RWPE1 (cell line): Measurements from ENCODE around the gene SWT1.
"Not testable (repeated sequence)": the region's sequence is repeated elsewhere in the genome, so short reads cannot be mapped to it uniquely, and the experiment has no call there.

Experiments
- CTCF ChIA-PET: fragments of 350-600 bp; sonication (Branson Sonifier 250); formaldehyde crosslinking; extraction: SDS; loops from one replicate; lab custom pipeline; 2021; lab: Yijun Ruan, JAX
- POLR2A ChIA-PET: fragments of 400-600 bp; formaldehyde crosslinking; extraction: SDS; loops from one replicate; lab custom pipeline; 2020; ENCODE audit warnings: antibody characterized with exemption; ENCODE audit not compliant: low non-redundant PET; lab: Yijun Ruan, JAX
- DNase-seq: peaks from one replicate; pipeline ENCODE4 v3.0.0; 2012; ENCODE audit warnings: low spot score
- H3K27ac ChIP-seq: fragments of 450-650 bp; 2 replicates; pipeline ENCODE4 v1.5.1; 2017
- CTCF ChIP-seq: fragments of 450-650 bp; conservative IDR thresholded peaks from 2 replicates; pipeline ENCODE4 v1.5.1; 2017; ENCODE audit warnings: low read depth, mild to moderate bottlenecking

The SWT1 gene

GRCh38 chr1:185207980-185208602 lies 51.1 kb downstream of the SWT1 start:
- peak; percentile 30 for DNase-seq
- no peak for TF ChIP-seq CTCF
- no peak overlapping the region for H3K27ac ChIP-seq
- POLR2A ChIA-PET = no interaction called here
- CTCF ChIA-PET = no interaction called here

- DNase-seq = no peak
- H3K27ac ChIP-seq = no peak overlapping the region
- CTCF ChIA-PET = no interaction called here
- POLR2A ChIA-PET = no interaction called here
- TF ChIP-seq CTCF = no peak
Observed at GRCh38 chr1:185208626-185209180, 51.7 kb downstream of the SWT1 start.

- DNase-seq, CTCF ChIA-PET, H3K27ac ChIP-seq, POLR2A ChIA-PET: not testable (repeated sequence)
Observed at GRCh38 chr1:185209357-185209756, 52.4 kb downstream of the SWT1 start.

- DNase-seq = no peak
- CTCF ChIA-PET = interaction anchor here (0.6 kb wide), 1 partner anchor 464 kb away, joined by 3 read pairs; no protein-coding TSS in a partner anchor
- no peak overlapping the region for H3K27ac ChIP-seq
- POLR2A ChIA-PET = no interaction called here
- TF ChIP-seq CTCF = no peak
Observed at GRCh38 chr1:185213091-185213490, 56.1 kb downstream of the SWT1 start.

- ChIA-PET POLR2A (no interaction called here), CTCF (interaction anchor here (0.5 to 0.6 kb wide), 2 partner anchors 24 to 463 kb away, joined by 3 read pairs; no protein-coding TSS in a partner anchor)
- DNase-seq = peak; percentile 1
- no peak for TF ChIP-seq CTCF
- no peak overlapping the region for H3K27ac ChIP-seq
Observed at GRCh38 chr1:185215911-185216310, 58.9 kb downstream of the SWT1 start.

- no peak for TF ChIP-seq CTCF
- DNase-seq = no peak
Observed at GRCh38 chr1:185224132-185224531, 67.2 kb downstream of the SWT1 start.

GRCh38 chr1:185227161-185227560 lies 70.2 kb downstream of the SWT1 start:
- no peak overlapping the region for H3K27ac ChIP-seq
- POLR2A ChIA-PET = no interaction called here
- DNase-seq = no peak
- no peak for TF ChIP-seq CTCF
- CTCF ChIA-PET = no interaction called here

More at GRCh38 chr1:185224132-185224531, 67.2 kb downstream of the SWT1 start:
- POLR2A ChIA-PET = no interaction called here
- H3K27ac ChIP-seq = no peak overlapping the region
- CTCF ChIA-PET = no interaction called here
